Osteocyte (in vitro differentiated cells): Measurements from ENCODE around the gene BZW2. TPM values are rescaled to one million over a fixed set of nuclear protein-coding genes. Genes with fewer than 3 reads are reported as not detected.

Experiments
- DNase-seq: peaks from one replicate; pipeline ENCODE4 v3.0.0; 2021; ENCODE audit warnings: mixed read lengths; ENCODE audit not compliant: unreplicated experiment; ENCODE audit errors: extremely low spot score
- H3K27ac Mint-ChIP-seq: one replicate; pipeline ENCODE4 v1.8.0; 2021; ENCODE audit warnings: mild to moderate bottlenecking, mixed read lengths; ENCODE audit not compliant: unreplicated experiment
- H3K27me3 Mint-ChIP-seq: one replicate; pipeline ENCODE4 v1.8.0; 2021; ENCODE audit warnings: mixed read lengths; ENCODE audit not compliant: unreplicated experiment
- H3K36me3 Mint-ChIP-seq: one replicate; pipeline ENCODE4 v1.8.0; 2021; ENCODE audit warnings: mixed read lengths; ENCODE audit not compliant: unreplicated experiment
- H3K4me1 Mint-ChIP-seq: one replicate; pipeline ENCODE4 v1.8.0; 2021; ENCODE audit warnings: mixed read lengths; ENCODE audit not compliant: unreplicated experiment
- H3K4me3 Mint-ChIP-seq: one replicate; pipeline ENCODE4 v1.8.0; 2021; ENCODE audit warnings: mild to moderate bottlenecking, moderate library complexity, mixed read lengths; ENCODE audit not compliant: unreplicated experiment
- H3K9me3 Mint-ChIP-seq: one replicate; pipeline ENCODE4 v1.8.0; 2021; ENCODE audit warnings: mixed read lengths; ENCODE audit not compliant: unreplicated experiment
- CTCF ChIP-seq: fragments of 200-600 bp; sonication (generic); IDR thresholded peaks from 2 replicates; pipeline ENCODE4 v1.5.0; 2021; ENCODE audit warnings: antibody characterized with exemption, mild to moderate bottlenecking, moderate library complexity
- total RNA-seq: library from RNA; stranded (reverse); gene quantifications from 2 replicates; pipeline ENCODE4 v1.2.1, GENCODE V29; 2021

Gene BZW2
- total RNA-seq, 1 donor from 2014 or later: 61.3 TPM

- Mint-ChIP-seq H3K4me3 (peak overlapping the region; percentile 100), H3K4me1 (peaks cover 50% of the 10 kb centered on the region), H3K36me3 (peaks cover 2% of the 10 kb centered on the region), H3K27ac (peak overlapping the region; percentile 98), H3K9me3 (no peaks in the 10 kb centered on the region), H3K27me3 (no peaks in the 10 kb centered on the region)
- peak; percentile 86 for DNase-seq
- no peak for TF ChIP-seq CTCF
Observed at GRCh38 chr7:16644636-16645592, 1.1 kb upstream of the BZW2 start.

- Mint-ChIP-seq H3K36me3 (no peaks in the 10 kb centered on the region), H3K27me3 (no peaks in the 10 kb centered on the region), H3K27ac (peak overlapping the region; percentile 98), H3K9me3 (no peaks in the 10 kb centered on the region), H3K4me3 (peak overlapping the region; percentile 100), H3K4me1 (peaks cover 63% of the 10 kb centered on the region)
- TF ChIP-seq CTCF: no peak
- DNase-seq: no peak
Observed at GRCh38 chr7:16646472-16647072, 591 bp downstream of the BZW2 start.

- Mint-ChIP-seq H3K27ac (peak overlapping the region; percentile 75), H3K4me3 (peak overlapping the region; percentile 100), H3K27me3 (no peaks in the 10 kb centered on the region), H3K9me3 (no peaks in the 10 kb centered on the region), H3K4me1 (peaks cover 62% of the 10 kb centered on the region), H3K36me3 (no peaks in the 10 kb centered on the region)
- TF ChIP-seq CTCF: no peak
- no peak for DNase-seq
Observed at GRCh38 chr7:16647435-16647960, 1.5 kb downstream of the BZW2 start.

- Mint-ChIP-seq H3K27me3 (no peaks in the 10 kb centered on the region), H3K4me1 (peaks cover 58% of the 10 kb centered on the region), H3K36me3 (no peaks in the 10 kb centered on the region), H3K9me3 (no peaks in the 10 kb centered on the region), H3K27ac (peak overlapping the region; percentile 57), H3K4me3 (peak overlapping the region; percentile 16)
- DNase-seq: no peak
- TF ChIP-seq CTCF: no peak
Observed at GRCh38 chr7:16648551-16648950, 2.6 kb downstream of the BZW2 start.

- peak overlapping the region; percentile 57 for H3K27ac Mint-ChIP-seq
- no peak for DNase-seq
Observed at GRCh38 chr7:16649196-16649595, 3.2 kb downstream of the BZW2 start.

More at GRCh38 chr7:16649196-16649595, 3.2 kb downstream of the BZW2 start:
- H3K4me1 Mint-ChIP-seq: peaks cover 51% of the 10 kb centered on the region
- peak overlapping the region; percentile 16 for H3K4me3 Mint-ChIP-seq
- no peak for TF ChIP-seq CTCF
- H3K27me3 Mint-ChIP-seq: no peaks in the 10 kb centered on the region
- no peaks in the 10 kb centered on the region for H3K36me3 Mint-ChIP-seq
- no peaks in the 10 kb centered on the region for H3K9me3 Mint-ChIP-seq
